Esophagus muscularis mucosa (tissue), 4 donors: ENCODE results near the gene SLC22A8. TPM values are rescaled to one million over a fixed set of nuclear protein-coding genes. Genes with fewer than 3 reads are reported as not detected.

ENCODE experiments used
- DNase-seq: peaks from one replicate; pipeline ENCODE4 v3.0.0-alpha.2; 2017; ENCODE audit errors: extremely low spot score
- H3K27ac ChIP-seq, 4 donors: fragments of 200-600 bp; sonication (generic); replicated peaks in 1 of 4; 1 replicate in 3 of 4; 2 replicates in 1 of 4; pipeline ENCODE4 v1.5.1; 2016 to 2019; ENCODE audit warnings: mild to moderate bottlenecking in 1 of 4
- H3K27me3 ChIP-seq, 4 donors: fragments of 200-600 bp; sonication (generic); one replicate each; pipeline versions ENCODE4 v1.5.1 to v1.6.0; 2016 to 2019
- H3K36me3 ChIP-seq, 4 donors: fragments of 200-600 bp; sonication (generic); one replicate each; pipeline ENCODE4 v1.5.1; 2016 to 2019
- H3K4me1 ChIP-seq, 4 donors: fragments of 200-600 bp; sonication (generic); one replicate each; pipeline ENCODE4 v1.5.1; 2016 to 2019
- H3K4me3 ChIP-seq, 4 donors: fragments of 200-600 bp; sonication (generic); 1 replicate in 2 of 4; 2 replicates in 2 of 4; pipeline ENCODE4 v1.5.1; 2016 to 2019; ENCODE audit warnings: mild to moderate bottlenecking in 4 of 4, moderate library complexity in 1 of 4
- H3K9me3 ChIP-seq, 4 donors: fragments of 200-600 bp; sonication (generic); 1 replicate in 3 of 4; 2 replicates in 1 of 4; pipeline ENCODE4 v1.5.1; 2016 to 2019
- EP300 ChIP-seq: sonication (generic); formaldehyde crosslinking; IDR thresholded peaks from one replicate; pipeline ENCODE4 v1.6.1; 2017; ENCODE audit warnings: antibody characterized with exemption
- POLR2A ChIP-seq: fragments of 450-650 bp; IDR thresholded peaks from one replicate; pipeline ENCODE4 v1.6.1; 2017; ENCODE audit warnings: antibody characterized with exemption, moderate library complexity, mild to moderate bottlenecking, low read depth
- POLR2AphosphoS5 ChIP-seq, 2 donors: sonication (generic); formaldehyde crosslinking; IDR thresholded peaks; one replicate each; pipeline ENCODE4 v1.6.1; 2017; ENCODE audit warnings: antibody characterized with exemption in 2 of 2
- WGBS: methylation state at CpG from one replicate; pipeline ENCODE4 v1.1.5; 2018; 5-methylcytosine and 5-hydroxymethylcytosine counted together
- intact Hi-C: fragments of 100-400 bp; cut with DNase I; formaldehyde crosslinking; loops from one replicate; pipeline ENCODE4 v1.15.1; 2023
- total RNA-seq, 4 donors: library from RNA; depleted of rRNA; stranded (reverse); fragments of >200 nt; gene quantifications; one replicate each; pipeline versions ENCODE4 v1.1.0 to v1.2.1, GENCODE V29; 2016
- TF ChIP-seq, protein P1 (sequence below), 3 experiments: fragments of 200-600 bp in 2 of 3; fragments of 450-650 bp in 1 of 3; sonication (generic) in 2 of 3; IDR thresholded peaks; one replicate each; pipeline ENCODE4 v1.5.1; 2017 to 2019; ENCODE audit warnings: antibody characterized with exemption in 3 of 3, mild to moderate bottlenecking in 2 of 3, moderate library complexity in 1 of 3

SLC22A8 gene
- total RNA-seq, 4 donors from 2014 or later = not detected

DNA sequence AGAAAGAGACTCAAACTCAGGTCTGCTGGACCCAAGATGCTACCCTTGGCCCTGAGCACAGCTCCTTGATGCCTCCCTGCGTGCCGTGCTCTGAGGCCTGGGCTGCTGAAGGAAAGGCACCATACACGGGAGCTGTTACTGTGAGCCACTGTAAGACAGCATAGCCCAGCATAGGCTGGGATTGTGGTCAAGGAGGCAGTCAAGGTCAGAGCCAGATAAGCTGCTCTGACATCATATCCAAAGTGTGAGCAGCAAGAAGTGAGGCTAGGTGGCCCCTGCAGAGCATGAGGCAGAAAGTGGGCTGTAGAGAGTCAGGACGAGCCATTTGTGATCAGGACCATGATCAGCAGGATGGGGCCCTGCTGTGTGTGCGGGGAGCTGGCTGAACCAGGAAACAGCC lies 7.7 kb downstream of the SLC22A8 start:
- no peaks in the 10 kb centered on the region for H3K36me3 ChIP-seq
- TF ChIP-seq EP300 = no peak
- TF ChIP-seq, protein P1, sequence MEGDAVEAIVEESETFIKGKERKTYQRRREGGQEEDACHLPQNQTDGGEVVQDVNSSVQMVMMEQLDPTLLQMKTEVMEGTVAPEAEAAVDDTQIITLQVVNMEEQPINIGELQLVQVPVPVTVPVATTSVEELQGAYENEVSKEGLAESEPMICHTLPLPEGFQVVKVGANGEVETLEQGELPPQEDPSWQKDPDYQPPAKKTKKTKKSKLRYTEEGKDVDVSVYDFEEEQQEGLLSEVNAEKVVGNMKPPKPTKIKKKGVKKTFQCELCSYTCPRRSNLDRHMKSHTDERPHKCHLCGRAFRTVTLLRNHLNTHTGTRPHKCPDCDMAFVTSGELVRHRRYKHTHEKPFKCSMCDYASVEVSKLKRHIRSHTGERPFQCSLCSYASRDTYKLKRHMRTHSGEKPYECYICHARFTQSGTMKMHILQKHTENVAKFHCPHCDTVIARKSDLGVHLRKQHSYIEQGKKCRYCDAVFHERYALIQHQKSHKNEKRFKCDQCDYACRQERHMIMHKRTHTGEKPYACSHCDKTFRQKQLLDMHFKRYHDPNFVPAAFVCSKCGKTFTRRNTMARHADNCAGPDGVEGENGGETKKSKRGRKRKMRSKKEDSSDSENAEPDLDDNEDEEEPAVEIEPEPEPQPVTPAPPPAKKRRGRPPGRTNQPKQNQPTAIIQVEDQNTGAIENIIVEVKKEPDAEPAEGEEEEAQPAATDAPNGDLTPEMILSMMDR (IDR thresholded peaks at IDR 0.05) = no peak
- no peak for TF ChIP-seq POLR2AphosphoS5 (IDR thresholded peaks at IDR 0.05)
- TF ChIP-seq POLR2A = no peak
- intact Hi-C loops = no loop called here
- H3K27ac ChIP-seq = no peak overlapping the region
- 91% methylated on average over 5 of the region's 5 CpGs for WGBS
- no peak for DNase-seq
- H3K27me3 ChIP-seq = no peaks in the 10 kb centered on the region
- H3K4me3 ChIP-seq = no peak overlapping the region
- no peaks in the 10 kb centered on the region for H3K9me3 ChIP-seq
- no peaks in the 10 kb centered on the region for H3K4me1 ChIP-seq

DNA sequence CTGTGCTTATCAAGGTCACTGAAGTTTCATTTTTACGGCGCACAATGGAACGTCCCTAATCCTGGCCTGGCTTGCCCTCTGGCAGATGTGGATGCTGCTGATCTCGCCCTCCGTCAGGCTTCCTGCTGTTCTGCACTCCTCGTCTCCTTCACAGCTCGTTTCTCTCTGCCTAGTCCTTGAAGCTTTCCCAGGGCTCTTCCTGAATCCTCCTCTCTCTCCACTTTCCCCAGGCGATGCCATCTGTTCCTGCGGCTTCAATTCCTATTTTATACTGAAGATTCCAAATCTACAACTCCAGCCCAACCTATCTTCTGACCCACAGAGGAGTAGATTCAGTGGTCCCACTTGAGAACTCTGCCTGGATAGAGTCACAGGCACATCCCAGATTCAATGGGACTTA lies 14.2 kb downstream of the SLC22A8 start:
- Histone ChIP-seq H3K27me3 (peaks cover 0 to 9% (median 0%) of the 10 kb centered on the region in 4 donors), H3K36me3 (no peaks in the 10 kb centered on the region), H3K27ac (no peak overlapping the region), H3K9me3 (no peaks in the 10 kb centered on the region), H3K4me1 (no peaks in the 10 kb centered on the region), H3K4me3 (no peak overlapping the region)
- 66% methylated on average over 9 of the region's 9 CpGs for WGBS
- TF ChIP-seq EP300 = no peak
- no peak for TF ChIP-seq POLR2AphosphoS5 (IDR thresholded peaks at IDR 0.05)
- TF ChIP-seq POLR2A = no peak
- TF ChIP-seq, protein P1 (IDR thresholded peaks at IDR 0.05) = no peak
- no peak for DNase-seq
- intact Hi-C loops = no loop called here

DNA sequence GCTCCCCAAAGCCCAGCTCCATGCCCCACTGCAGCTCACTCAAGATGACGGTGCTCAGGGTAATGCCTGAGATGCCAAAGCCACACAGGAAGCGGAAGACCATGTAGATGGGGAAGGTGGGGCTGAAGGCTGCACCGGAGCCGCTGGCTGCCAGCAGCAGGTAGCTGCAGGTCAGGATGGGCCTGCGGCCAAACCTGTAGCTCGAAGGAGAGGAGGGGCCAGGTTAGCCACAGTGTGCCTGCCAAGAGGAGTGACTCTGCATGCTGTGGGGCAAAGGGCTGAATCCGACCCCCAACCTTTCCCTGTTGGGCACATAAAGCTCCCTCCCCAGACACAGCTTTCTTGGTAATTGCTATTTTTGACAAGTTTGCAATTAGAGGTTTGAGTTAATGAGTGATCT lies 16.0 kb downstream of the SLC22A8 start:
- no peaks in the 10 kb centered on the region for H3K36me3 ChIP-seq
- no peaks in the 10 kb centered on the region for H3K9me3 ChIP-seq
- H3K4me1 ChIP-seq = no peaks in the 10 kb centered on the region
- H3K4me3 ChIP-seq = no peak overlapping the region
- intact Hi-C loops = no loop called here
- no peak for TF ChIP-seq POLR2A
- no peak for TF ChIP-seq POLR2AphosphoS5 (IDR thresholded peaks at IDR 0.05)
- TF ChIP-seq, protein P1 (IDR thresholded peaks at IDR 0.05) = no peak
- no peak for TF ChIP-seq EP300
- peaks cover 0 to 9% (median 0%) of the 10 kb centered on the region in 4 donors for H3K27me3 ChIP-seq
- H3K27ac ChIP-seq = no peak overlapping the region
- 66% methylated on average over 7 of the region's 7 CpGs for WGBS
- DNase-seq = no peak

DNA sequence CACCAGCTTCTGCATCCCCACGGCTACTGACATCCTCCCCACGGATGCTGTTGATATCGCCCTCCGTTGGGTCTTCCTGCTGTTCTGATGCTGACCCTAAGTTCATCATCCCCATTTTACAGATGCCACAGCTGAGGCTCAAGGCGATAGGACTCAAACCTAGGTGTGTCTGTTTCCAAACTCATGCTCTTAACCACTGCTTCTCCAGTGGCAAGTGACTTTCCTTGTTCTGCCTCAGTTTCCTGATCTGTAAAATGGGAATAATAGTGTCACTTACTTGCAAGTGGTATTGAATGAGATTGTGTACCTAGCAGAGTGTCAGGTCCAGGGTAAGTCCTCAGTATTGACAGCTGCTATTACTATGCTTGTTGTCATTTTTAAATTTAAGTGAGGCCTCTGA lies 16.5 kb downstream of the SLC22A8 start:
- TF ChIP-seq POLR2A = no peak
- TF ChIP-seq, protein P1 (IDR thresholded peaks at IDR 0.05) = no peak
- TF ChIP-seq EP300 = no peak
- no peak for TF ChIP-seq POLR2AphosphoS5 (IDR thresholded peaks at IDR 0.05)

DNA sequence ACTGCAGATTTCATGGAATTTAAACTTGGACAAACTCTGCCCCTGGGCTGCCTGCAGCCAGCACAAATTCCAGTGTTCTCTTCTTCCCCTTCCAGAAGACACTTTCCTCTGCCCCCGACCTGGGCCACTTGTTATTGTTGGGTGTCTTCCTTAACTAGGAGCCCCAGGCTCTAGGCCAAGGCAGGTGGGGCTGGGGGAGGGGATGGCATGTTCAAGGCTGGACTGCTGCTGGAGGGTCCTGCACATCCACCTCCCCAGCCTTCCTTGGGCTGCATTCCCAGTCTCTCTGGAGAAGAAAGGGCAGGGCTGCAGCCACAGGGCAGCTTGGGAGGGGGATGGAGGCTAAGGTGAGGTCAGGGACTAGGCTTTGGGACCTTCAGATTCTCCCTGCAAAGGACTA lies 19.4 kb downstream of the SLC22A8 start:
- H3K4me1 ChIP-seq = no peaks in the 10 kb centered on the region
- WGBS = 38% methylated on average over 1 of the region's 1 CpG
- no peak for DNase-seq
- peaks cover 0 to 9% (median 0%) of the 10 kb centered on the region in 4 donors for H3K27me3 ChIP-seq
- H3K9me3 ChIP-seq = no peaks in the 10 kb centered on the region
- no peak for TF ChIP-seq POLR2A
- TF ChIP-seq POLR2AphosphoS5 (IDR thresholded peaks at IDR 0.05) = no peak
- no peak for TF ChIP-seq EP300
- TF ChIP-seq, protein P1 (IDR thresholded peaks at IDR 0.05) = no peak
- H3K36me3 ChIP-seq = no peaks in the 10 kb centered on the region
- no peak overlapping the region for H3K27ac ChIP-seq
- H3K4me3 ChIP-seq = no peak overlapping the region
- intact Hi-C loops = no loop called here

More for the DNA sequence above, 16.5 kb downstream of the SLC22A8 start:
- no peaks in the 10 kb centered on the region for H3K9me3 ChIP-seq
- 82% methylated on average over 5 of the region's 5 CpGs for WGBS
- H3K27me3 ChIP-seq = peaks cover 0 to 9% (median 0%) of the 10 kb centered on the region in 4 donors
- H3K4me1 ChIP-seq = no peaks in the 10 kb centered on the region
- intact Hi-C loops = no loop called here
- no peak for DNase-seq
- no peak overlapping the region for H3K4me3 ChIP-seq
- H3K27ac ChIP-seq = no peak overlapping the region
- no peaks in the 10 kb centered on the region for H3K36me3 ChIP-seq
